GM21515 (cell line): ENCODE results near the gene TUBB2B.
"Not testable (repeated sequence)": the region's sequence is repeated elsewhere in the genome, so short reads cannot be mapped to it uniquely, and the experiment has no call there.

Source experiments
- ATAC-seq: cut with Tn5 transposase; IDR thresholded peaks from one replicate; pipeline ENCODE4 v1.9.1; 2021; ENCODE audit not compliant: unreplicated experiment

TUBB2B gene

DNA sequence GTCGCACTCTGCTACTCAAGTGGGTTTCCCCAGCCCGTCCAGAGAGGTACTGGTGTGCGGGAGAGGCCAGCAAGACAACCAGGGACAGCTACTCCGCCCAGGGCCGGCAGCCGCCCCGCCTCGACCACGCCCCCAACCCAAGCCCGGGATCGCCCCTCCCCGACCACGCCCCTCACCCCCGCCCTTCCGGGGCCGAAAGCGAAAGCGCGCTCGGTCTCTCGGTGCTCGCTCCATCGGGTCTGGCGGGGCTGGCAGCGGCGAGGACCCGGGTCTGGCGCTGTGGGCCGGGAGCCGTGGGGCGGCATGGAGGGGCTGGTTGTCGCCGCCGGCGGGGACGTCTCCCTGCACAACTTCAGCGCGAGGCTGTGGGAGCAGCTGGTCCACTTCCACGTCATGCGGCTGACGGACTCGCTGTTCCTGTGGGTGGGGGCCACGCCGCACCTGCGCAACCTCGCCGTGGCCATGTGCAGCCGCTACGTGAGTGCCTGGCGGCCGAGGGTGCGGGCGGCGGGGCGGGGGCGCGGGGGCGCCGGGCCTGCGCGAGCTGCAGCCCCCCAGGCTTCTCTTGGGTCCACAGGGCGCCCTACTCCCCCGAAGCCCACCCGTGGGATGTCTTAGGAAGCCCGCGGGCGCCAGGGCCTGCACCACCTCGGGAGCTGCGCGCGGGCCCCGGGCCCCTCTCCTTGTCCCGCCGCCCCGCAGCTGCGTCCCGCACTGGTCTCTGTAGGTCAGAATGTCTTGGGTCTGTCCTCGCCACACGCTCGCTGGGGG is 31.5 kb upstream of the TUBB2B start, which contains the start of gene PSMG4:
Gene PSMG4 (plus strand): TSS at position 228 of the 771 bp plus-strand sequence. CDS start 76 bp downstream, at position 304.
- peak; percentile 70 for ATAC-seq

DNA sequence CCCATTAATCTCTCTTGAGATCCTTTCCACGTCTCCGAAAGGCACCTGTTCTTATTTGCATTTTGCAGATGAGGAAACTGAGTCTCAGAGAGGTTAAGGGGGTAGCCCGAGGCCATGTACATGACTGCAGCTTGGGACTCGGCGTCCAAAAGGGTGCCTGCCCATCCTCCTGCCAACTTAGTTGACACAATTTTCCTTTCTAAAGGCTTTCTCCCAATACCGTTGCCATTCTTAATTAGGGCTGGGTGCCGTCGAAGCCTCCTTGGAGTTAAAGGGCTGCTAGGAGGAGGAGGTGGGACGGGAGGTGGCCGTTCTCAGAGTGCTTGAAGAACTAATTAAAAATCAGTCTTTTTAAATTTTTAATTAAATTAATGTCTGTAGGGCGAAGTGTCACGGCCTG is 30.7 kb upstream of the TUBB2B start:
- no peak for ATAC-seq

DNA sequence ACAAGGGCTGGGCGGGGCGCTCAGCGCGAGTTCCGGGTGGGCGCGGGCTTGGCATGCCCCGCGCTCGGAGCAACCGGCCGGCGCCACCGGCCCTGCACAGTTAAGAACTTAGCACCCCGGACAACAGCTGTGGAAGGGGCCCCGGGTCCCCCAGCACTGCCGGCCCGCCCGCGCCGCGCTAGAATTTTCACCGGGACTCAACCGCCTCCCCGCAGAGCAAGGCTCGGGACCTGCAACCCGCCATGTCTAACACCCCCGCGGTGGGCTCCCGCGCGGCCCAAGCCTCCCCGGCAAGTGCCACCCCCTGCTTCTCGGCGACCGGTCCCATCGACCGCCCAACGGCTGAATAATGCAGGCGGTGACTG is 26.1 kb upstream of the TUBB2B start:
- no peak for ATAC-seq

DNA sequence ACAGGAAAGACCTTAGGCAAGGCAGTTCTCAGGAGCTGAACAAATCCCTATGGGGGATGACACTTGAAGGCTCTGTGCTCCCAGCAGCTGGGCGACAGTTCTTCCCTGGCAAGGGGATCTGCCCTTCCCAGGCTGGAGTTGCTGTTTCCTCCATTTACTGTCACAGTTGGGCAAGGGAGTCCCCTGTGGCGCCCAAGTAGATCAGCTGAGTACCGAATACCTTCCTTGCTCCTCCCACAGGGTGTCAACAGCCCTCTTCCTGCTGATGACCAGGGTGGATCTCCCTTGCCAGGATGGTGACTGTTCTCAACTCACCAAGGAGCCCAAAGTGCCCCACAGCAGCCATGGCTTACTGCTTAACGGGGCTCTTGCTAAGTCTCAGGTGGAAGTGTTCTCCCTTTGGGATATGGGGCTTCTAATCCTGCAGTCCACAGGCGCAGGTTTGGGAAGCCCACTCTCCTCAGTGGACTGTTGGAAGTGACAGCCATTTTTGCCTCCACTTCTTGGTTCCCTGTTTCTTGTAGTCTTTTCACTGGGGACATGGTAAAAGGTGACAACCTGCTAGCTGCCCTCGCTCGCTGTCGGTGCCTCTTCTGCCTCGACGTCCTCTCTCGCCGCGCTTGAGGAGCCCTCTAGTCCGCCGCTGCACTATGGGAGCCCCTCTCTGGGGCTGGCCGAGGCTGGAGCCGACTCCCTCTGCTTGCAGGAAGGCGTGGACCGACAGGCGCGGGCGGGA is 25.6 kb upstream of the TUBB2B start:
- ATAC-seq, result no peak

DNA sequence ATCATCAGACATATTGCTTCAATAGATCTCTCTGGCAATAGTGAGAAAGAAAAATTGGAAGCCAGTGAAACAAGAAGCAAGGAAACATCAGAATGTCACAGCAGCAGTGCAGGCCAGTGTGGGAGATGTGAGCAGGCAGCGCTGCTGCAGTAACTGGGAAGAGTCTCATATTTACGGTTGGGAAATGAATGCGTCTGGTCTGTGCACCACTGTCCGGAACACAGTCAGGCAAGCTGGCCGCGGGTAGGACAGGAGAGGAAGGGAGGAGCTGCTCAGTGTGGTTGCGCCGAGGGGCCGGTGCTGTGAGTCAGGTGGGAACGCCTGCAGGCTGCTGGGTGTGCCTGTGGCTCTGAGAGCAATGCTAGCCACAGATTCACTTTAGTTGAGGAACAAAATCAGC is 24.9 kb upstream of the TUBB2B start:
- no peak for ATAC-seq

DNA sequence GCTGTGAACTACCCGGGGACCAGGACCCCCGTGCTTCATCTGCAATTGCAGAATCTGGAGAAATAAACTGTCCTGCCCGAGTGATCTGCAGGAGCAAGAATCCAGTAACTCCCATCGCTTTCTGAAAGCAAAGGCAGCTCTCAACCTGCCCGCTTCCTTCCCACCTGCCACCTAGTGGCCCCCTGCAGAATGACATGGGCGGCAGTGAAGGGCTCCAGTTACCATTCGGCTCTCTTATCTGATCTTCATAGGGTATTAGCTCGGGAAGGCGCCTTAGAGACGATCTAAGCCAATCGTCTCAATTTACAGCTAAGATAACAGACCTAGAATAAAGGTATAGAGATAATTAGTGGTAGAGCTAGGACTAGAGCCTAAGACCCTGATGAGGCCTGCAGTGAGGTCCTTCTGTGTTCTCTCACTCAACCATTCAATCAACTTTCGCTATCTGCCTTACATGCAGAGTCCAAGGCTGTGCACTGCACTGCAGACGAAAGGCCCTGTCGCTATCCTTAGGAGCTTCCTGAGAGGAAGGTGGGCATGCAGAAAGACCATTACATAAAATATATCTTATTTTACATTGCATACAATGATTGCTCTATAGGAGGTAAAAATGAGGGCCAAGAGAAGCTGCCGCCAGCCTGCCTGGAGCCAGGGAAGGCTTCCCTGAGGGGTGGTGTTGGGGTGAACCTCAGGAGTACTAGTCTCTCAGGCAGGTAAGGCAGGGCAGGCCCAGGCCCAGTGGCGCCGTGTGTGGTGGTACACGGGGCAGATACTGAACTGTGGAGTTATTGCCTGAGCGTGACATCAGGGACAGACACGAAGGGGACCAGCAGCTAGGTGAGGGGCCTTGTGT is 24.2 kb upstream of the TUBB2B start:
- ATAC-seq, result no peak

DNA sequence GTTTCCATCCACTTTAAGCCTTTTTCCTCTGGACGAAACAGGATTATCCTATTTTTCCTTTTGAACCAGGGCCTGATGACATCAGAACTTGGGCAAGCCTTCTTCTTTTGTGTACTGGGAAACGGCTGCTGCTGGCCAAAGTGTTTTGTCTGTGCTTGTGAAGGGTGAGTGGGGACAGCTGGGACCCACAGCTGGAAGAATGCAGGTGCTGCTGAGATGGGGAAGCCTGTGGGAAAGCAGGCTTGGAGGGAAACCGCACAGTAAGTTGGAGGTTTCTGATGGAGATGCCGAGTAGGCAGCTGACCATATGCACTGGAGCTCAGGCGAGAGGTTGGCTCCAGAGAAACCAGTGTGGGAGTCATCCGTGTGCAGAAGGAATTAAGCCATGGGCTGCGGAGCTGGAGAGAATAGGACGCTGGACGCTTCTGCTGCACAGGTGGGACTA is 22.8 kb upstream of the TUBB2B start:
- no peak for ATAC-seq

DNA sequence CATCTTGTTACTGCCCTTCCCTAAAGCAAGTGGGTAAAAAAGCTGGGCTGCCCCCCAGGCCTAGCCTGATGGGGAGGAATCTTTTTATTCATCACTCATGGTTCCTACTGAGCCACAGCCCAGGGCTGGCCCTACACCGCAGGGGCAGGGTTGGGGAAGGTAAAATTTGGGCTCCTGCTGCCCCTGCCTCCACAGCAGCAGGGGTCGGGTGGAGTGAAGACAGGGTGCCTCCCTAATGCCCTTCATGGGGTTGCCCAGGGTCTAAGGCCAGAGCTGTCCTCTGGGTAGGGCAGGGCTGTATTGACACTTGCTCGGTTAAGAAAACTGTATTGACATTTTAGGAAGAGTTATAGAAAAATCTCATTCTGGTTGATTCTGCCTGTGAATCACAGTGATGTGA is 22.4 kb upstream of the TUBB2B start:
- no peak for ATAC-seq

DNA sequence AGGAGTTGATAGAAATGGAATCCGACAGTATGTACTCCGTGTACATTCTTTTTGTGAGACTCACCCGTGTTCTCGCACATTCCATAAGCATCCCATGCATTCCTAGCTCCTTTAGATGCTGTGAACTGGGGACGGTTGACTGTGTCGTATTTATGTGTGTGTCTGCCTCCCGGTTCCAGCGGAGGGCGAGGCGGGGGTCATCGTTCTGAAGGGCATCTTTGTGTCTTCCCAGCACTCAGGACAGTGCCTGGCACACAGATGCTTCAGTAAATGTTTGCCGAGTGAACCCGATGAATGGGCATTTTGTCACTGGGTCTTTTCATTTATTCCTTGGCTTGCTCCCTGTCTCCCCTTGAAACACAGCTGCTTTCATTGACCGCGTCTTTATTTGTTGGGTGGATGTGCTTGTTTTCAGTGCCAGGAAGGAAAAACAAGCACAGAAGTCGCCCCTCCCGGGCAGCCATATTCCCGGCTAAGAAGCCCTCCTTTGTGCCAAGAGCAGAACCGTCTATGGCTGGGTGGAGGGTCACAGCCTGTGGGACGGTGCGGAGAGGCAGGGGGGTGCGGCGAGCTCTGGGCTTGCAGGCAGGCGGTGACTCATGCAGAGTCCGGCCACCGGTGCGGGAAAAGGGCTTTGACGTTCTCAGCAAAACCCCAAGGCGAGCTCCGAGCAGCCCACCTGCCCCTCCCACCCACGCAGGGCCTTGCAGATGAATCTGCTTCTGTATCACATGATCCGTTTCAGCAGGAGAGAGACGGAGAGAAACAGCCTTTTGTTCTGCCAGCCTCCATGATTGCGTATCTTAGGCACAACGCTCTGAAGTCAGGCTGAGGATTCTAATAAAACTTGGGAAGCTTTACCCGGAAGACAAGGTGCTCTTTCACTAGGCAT is 20.0 kb upstream of the TUBB2B start:
- no peak for ATAC-seq

DNA sequence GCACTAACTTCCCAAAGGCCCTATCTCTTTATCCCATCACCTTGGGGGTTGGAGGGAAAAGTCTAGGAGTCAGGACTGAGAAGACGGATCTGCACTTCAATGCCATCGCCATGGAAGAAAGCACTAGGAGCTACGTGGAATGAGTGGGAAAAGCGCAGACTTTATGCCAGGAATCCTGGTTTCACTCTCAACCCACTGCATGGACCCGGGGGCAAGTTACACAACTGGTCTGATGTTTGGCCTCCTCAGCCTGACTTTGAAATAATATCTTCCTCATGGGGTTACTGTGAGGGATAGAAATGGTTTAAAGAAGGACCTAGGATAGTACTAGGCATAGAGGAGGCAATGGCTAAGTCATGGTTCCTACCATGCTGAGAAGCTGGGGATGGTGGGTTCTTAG is 17.8 kb upstream of the TUBB2B start:
- ATAC-seq, result no peak

DNA sequence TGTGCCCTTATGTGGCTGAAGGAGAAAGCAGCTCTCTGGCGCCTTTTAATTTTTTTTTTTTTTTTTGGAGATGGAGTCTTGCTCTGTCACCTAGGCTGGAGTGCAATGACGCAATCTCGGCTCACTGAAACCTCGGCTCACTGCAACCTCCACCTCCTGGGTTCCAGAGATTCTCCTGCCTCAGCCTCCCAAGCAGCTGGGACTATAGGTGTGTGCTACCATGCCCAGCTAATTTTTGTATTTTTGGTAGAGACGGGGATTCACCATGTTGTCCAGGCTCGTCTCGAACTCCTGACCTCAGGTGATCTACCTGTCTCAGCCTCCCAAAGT is 17.3 kb upstream of the TUBB2B start:
- ATAC-seq, result not testable (repeated sequence)

DNA sequence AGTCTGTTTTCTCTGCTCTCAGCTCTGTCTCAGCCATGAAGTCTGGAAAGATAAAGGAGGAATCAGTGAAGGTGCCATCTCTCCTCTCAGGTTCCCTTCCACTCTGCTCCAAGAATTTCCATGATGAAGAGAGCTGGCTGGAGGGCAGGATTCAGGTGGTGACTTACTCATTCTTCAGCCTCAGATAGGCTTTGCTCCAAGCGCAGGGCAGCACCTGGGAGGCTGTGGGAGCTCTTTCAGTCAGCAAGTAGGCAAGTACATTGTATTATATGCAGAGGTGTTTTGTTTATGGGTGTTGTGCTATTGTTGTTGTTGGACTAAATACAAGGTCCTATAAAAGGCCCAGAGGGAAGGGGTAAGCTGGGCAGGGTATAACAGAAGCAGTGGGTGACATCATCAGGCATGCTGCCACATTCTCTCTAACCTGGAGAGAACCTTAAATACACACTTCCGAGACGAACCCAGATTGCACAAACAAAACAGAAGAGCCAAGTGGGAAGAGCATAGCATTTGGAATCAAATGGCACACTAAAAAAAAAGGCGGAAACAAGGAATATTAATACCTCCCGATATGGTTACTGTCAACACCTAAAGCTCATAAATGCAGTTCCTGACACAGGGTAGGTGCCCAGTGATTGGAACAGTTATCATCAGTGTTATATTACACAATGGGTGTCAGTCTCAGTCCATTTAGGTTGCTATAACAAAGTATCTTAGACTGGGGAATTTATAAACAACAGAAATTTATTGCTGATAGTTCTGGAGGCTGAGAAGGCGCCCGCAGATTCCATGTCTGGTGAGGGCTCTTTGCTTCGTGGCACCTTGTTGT is 16.8 kb upstream of the TUBB2B start:
- ATAC-seq, result no peak

DNA sequence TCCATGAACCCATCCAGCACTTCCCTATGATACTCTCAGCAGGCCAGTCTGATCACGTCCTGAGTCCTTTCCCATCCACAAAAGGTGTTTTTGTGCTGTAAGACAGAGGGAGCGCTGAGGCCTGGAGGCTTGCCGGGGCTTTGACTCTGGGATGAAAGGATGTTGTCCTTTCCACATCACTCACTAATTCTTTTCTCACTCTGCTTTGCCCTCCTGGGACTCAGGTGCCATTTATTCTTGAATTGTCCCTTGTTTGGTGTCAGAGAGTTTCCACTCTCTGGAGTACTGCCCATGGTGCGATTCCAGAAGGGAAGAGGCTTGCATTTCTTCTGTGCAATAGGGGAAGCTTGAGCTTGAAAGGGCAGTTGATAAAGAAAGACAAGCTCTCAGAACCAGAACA is 15.3 kb upstream of the TUBB2B start:
- no peak for ATAC-seq

DNA sequence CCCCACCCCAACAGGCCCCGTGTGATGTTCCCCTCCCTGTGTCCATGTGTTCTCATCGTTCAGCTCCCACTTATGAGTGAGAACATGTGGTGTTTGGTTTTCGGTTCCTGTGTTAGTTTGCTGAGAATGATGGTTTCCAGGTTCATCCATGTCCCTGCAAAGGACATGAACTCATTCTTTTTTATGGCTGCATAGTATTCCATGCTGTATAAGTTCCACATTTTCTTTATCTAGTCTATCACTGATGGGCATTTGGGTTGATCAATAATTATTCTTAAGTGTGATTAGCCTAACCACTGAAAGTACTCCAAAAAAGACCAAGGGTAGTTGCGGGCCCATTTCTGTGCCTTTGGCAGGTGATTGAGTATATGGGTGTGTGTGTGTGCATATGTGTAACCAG is 14.3 kb upstream of the TUBB2B start:
- not testable (repeated sequence) for ATAC-seq

DNA sequence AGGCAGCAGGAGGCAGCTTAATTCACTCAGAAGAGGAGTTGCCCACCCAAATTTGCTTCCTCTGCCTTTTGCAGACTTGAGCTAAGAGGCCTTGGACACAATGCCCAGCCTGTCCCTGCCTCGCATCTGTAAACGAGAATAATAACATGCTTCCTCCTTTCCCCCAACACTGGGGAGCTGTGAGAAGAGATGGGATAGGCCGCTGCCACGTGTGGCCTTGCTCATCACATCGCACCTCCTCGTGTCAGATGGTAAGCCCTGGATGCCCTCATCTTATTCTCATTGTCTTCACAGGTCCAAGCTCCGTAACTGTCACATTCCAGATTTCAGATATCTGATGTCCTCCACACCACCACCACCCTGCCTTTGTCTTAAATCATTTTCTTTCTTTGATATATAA is 13.1 kb upstream of the TUBB2B start:
- ATAC-seq, result no peak

DNA sequence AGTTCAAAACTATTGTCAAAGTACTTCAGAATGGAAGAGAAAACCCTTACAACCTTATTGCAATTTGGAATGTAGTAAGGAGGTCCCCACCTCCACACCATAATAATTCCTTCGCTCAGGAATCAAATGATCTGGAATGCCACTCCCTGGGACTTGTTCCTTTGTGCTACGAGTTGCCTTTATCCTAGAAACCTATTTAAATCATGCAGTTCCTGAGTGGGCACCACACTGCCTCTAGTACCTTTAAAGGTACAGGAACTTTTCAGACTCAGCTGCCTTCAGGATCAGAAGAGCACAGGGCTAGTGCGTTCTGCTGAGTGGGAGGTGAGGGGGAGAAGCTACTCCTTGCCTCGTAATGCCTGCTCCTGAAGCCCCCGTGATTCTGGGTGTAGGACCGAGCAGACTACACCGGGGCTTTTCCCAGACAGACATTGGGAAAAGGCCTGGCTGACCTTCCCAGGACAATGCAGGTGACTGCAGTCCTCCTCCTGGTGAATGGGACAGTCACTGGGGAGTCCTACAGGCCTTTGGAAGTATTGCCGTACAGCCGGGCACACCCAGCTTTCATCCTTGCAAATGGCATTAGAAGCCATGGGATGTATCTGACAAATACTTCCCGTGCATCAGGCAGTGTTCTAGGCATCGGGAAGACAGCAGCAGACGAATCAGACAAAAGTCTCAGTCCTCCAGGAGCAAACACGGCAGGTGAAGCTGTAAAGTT is 11.8 kb upstream of the TUBB2B start:
- ATAC-seq, result no peak

DNA sequence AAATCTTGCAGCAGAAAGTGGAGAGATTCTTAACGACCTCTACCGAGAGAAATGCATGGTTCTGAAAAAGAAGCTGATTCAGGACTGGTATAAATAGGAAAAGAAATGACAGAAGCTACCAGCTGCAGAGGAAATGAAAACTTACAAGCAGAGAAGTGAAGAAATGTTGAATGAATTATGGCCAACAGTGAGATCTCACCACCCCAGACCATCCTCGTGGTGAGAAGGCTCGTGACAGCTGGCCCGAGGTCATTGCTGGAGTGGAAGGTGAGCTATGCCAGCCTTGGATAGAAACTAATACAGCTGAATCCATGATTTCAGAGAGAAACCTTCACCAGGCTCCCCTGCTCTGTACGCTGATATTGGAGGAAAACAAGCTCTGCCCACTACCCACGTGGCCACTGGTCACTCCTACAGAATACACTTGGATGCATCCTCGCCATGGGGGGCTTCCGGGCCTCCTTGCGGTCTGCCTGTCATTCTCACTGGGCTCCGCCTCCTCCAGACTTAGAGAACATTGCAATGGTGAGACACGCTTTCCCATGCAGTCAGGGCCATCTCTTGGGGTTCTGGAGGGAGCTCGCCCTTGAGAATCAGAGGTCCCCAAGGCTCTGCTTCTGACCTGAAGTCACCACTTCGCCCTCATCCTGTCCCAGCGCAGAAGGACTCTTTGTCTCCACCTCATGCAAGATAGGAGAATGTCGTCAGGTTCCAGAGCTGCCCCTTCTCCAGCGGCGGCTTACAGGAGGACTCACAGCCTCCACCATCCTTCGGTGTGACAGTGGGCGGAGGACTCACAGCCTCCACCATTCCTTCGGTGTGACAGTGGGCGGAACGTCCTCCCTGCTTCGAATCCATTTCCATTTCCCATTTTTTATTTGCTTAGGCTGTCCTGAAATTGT is 10.6 kb upstream of the TUBB2B start:
- ATAC-seq, result peak; percentile 55

DNA sequence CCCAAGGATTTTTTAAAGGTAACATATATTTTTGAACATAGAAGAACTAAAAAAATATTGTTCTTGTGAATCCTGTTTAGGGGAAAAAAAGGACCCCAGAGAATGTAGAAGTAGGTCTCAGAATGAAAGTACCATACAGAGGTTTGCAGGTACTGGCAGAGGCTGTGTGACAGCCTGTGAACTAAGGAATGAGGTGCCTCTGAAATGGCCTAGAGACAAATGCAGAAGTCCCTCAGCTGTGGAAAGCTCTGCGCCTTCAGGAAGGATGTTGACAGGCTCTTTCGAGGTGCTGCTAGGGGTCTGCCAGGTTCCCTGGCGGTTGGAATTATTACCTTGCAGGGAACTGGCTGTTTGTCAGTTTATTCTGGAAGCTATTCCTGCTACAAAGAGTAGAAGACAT is 8.6 kb upstream of the TUBB2B start:
- no peak for ATAC-seq
